HG03521 (cell line): Measurements from ENCODE around the gene DIPK1A.

Source experiments
- ATAC-seq: cut with Tn5 transposase; IDR thresholded peaks from one replicate; pipeline ENCODE4 v1.9.1; 2021; ENCODE audit warnings: mild to moderate bottlenecking, moderate library complexity; ENCODE audit not compliant: unreplicated experiment

DIPK1A gene

DNA sequence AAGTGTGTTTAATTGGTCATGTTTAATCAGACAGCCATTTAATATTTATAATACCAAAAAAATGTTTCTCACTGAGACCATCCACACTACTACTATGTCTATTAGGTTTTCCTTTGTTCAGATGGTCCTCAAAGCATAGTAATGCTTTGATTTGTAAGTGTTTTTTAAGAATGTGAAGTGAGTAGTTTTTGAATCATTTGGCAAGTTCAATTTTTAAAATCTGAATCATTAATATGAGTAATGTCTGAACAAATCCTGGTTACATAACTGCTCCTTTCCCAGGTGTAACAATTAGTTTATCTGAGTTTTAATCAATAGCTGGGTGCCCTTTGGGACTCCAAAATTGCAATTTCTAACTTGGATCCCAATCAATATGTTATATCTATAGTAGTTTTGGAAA lies 152.9 kb downstream of the DIPK1A start:
- ATAC-seq: no peak

DNA sequence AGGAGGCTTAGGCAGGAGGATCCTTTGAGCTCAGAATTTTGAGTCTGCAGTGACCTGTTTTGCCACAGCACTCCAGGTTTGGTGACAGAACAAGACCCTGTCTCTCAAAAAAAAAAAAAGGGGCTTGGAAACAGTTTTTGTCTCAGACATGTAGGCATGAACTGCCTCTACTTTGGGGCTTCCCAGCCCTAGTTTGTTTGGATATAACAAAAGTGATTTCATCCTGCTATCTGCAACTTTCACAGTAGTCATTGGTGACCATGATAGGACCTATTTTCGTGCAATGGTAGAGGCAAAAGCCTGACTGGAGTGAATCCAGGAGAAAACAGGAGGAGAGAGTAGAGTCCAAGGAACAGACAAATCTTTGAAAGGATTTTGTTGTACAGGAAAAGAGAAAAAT lies 156.0 kb downstream of the DIPK1A start:
- no peak for ATAC-seq

DNA sequence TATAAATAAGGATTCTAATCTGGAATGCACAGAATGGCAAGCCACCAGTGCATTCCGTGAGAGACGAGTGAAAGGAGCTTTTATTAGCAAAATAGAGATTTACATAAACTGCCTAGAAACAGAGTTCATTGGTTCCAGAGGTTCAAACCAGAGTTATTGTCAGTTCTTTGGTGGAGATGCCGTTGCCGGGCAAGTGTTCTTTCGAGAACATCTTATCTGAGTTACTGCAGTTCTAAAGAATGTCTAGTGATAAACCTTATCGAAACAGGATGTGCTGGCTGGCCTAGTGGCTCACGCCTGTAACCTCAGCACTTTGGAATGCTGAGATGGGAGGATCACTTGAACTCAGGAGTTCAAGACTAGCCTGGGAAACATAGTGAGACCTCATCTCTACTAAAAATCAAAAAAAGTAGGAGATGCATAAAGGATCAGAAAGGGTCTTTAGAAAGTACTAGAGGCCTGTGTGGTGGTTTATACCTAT lies 156.5 kb downstream of the DIPK1A start:
- ATAC-seq: peak; percentile 43

DNA sequence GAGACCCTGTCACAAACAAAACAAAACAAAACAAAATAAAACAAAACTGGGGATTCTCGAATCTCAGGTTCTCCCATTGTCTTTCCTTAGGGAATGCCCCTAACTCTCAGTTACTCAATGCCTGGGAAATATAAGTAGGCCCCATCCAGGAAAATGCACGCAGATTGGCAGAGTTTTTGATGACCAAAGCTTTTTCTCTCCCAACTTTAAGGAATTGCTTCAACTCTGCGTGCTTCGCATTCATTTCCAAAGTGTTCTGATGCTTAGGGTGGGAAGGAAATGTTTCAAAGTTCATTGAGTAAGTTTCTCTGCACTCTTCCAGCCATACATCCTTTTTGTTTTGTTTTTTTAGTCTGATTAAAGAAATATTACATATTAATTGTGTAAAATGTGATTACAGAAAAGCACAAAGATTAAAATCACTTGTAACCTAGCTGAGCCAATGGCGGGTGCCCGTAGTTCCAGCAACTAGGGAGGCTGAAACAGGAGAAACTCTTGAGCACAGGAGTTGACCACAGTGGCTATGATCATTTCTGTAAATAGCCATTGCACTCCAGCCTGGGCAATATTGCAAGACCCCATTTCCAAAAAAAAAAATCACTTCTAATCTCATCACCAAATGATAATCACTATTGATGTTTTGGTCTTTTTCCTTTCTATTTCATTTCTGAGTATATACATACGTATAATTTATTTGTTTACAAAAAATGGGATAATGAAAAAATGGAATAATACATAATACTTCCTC lies 157.9 kb downstream of the DIPK1A start:
- no peak for ATAC-seq

DNA sequence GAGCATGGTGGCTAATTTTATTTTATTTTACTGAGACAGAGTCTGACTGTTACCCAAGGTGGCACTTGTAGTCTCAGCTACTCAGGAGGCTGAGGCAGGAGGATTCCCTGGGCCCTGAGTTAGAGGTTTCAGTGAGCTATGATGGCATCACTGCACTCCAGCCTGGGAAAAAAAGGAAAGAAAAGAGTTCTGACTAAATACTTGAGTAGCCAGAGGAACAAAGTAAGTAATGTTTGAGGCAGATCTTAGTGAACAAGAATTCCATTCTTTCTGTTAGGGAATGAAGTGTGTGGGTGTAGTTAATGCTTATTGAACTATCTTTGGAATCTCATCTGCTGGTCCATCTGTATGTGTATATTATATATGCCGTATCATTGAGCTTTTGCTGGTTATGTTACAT lies 163.3 kb downstream of the DIPK1A start:
- ATAC-seq: no peak

DNA sequence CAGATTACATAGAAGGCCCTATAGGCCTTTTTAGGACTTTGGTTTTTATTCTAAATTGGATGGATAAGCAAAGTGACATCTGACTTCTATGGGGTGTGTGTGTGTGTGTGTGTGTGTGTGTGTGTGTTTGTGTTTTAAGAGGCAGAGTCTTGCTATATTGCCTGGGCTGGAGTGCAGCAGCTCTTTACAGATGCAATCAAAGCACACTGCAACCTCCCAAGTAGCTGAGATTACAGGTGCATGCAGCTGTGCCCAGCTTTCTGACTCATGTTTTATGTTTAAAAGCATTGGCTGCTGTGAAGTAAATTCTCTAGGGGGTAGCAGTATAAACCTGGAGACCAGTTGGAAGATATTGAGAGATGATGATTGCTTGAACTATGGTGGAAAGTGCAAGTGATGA lies 164.0 kb downstream of the DIPK1A start:
- ATAC-seq: no peak

DNA sequence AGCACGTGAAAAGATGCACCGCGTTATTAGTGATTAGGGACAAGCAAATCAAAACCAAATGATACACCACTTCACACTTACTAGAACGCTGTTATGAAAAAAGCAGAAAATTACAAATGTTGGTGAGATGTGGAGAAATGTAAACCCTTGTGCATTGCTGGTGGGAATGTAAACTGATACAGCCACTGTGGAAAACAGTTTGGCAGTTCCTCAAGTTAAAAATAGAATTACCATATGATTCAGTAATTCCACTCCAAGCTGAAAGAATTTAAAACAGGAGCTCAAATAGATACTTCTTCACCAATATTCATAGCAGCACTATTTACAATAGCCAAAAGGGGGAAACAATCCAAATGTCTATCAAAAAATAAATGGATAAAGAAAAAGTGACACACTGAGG lies 166.1 kb downstream of the DIPK1A start:
- ATAC-seq: no peak

DNA sequence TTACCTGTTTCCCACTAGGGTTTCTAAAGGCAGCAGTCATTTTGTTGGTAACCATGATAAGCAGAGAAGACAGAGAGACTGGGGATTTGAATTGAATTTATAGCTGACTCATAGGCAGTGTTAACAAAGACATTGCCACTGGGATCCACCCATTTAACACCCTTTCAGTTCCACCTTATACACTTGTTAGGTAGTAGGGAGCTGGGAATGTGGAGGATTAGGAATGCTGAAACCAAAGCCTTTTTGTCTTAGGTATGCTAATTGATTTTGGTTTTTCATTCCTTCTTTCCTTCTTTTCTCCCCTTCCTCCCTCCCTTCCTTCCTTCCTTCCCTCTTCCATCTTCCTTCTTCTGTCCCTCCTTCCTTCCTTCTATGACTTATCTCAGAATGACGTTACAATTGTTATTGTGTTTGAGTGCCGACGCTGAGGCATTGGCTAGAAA lies 168.9 kb downstream of the DIPK1A start:
- no peak for ATAC-seq
